ENCODE data around the gene RGS9. TPM values are rescaled to one million over a fixed set of nuclear protein-coding genes. Genes with fewer than 3 reads are reported as not detected.

RGS9 gene
- total RNA-seq, 1 donor from 2014 or later: 1.8 TPM

DNA sequence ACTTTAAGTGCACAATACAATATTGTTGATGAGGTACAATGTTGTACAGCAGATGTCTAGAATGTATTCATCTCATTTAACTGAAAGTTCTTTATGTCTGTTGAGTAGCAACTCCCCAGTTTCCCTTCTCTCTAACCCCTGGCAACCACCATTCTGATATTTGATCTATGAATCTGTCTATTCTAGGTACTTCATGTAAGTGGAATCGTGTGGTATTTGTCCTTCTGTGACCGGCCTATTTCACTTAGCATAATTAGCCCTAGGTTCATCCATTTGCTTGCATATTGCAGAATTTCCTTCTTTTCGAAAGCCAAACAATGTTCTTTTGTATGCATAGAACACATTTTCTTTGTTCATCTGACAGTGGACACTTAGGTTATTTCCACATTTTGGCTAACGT, 10.8 kb downstream of the RGS9 start:
- intact Hi-C loops (cut with micrococcal nuclease): no loop called here
- no peak for DNase-seq (ENCODE audit: low spot score)
- H3K27ac Mint-ChIP-seq: no peak overlapping the region
- H3K9me3 Mint-ChIP-seq: no peaks in the 10 kb centered on the region
- H3K4me3 Mint-ChIP-seq: no peak overlapping the region
- peaks cover 2% of the 10 kb centered on the region for H3K4me1 Mint-ChIP-seq (ENCODE audit: low read depth)
- H3K27me3 Mint-ChIP-seq (ENCODE audit: insufficient read depth): peaks cover 11% of the 10 kb centered on the region
- no peaks in the 10 kb centered on the region for H3K36me3 Mint-ChIP-seq (ENCODE audit: low read depth)

DNA sequence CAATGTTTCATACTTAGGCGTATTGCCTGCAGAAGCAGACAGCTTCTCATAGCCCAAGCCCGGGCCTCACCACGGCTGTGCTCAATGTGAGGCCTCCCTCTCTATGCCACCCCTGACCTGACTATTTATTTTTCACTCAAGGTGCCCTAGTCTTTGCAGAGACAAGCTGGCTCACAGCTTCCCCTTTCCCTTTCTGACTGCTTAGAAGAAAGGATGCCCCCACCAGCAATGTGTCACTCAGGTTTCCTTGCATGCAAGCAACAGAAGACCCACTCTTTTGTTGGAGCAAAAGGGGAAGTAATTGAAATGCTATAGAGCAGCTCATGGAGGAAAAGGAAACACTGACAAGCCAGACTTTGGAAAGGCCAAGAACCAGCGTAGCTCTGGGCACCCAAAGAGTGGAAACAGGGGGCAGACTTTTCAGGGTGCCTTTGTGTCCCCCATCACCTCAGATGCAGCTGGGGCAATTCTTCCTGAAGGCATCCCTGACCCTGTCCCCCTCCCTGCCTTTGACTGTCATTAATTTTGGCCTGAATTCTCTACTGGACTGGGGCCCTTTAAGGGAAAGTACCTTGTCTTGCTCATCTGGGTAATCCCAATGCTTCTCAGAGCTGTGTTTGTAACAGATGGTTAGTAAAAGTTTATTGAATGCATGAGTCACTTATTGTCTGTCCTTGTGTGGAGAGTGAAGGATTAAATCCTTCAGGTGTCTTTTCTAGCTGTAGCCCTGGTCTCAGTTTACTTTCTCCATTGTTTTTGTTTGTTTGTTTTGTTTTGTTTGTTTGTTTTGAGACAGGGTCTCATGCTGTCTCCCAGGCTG, 17.8 kb downstream of the RGS9 start:
- Mint-ChIP-seq H3K9me3 (no peaks in the 10 kb centered on the region), H3K36me3 (ENCODE audit: low read depth) (no peaks in the 10 kb centered on the region), H3K27ac (no peak overlapping the region), H3K4me1 (ENCODE audit: low read depth) (peaks cover 15% of the 10 kb centered on the region), H3K4me3 (no peak overlapping the region), H3K27me3 (ENCODE audit: insufficient read depth) (peaks cover 6% of the 10 kb centered on the region)
- no peak for DNase-seq (ENCODE audit: low spot score)
- intact Hi-C loops (cut with micrococcal nuclease): no loop called here

DNA sequence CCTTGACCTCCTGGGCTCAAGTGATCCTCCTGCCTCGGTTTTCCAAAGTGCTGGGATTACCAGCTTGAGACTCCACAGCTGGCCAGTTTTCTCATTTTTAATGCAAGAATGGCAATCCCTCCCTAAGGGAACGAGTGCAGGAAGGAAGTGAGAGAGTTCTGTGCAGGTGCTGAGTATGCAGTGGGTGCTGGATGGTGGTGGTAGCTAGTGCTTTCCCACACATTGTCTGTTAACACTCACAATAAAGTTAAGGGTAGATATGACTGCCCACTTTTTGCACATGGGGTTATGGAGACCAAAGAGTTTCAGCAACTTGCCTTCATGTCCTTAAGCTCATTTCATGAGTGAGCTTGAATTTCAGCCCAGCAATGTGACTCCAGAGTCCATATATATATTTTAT, 18.5 kb downstream of the RGS9 start:
- no peak overlapping the region for H3K27ac Mint-ChIP-seq
- H3K36me3 Mint-ChIP-seq (ENCODE audit: low read depth): no peaks in the 10 kb centered on the region
- H3K9me3 Mint-ChIP-seq: no peaks in the 10 kb centered on the region
- peaks cover 15% of the 10 kb centered on the region for H3K4me1 Mint-ChIP-seq (ENCODE audit: low read depth)
- no peak overlapping the region for H3K4me3 Mint-ChIP-seq
- H3K27me3 Mint-ChIP-seq (ENCODE audit: insufficient read depth): peaks cover 6% of the 10 kb centered on the region
- intact Hi-C loops (cut with micrococcal nuclease): no loop called here
- DNase-seq (ENCODE audit: low spot score): no peak

DNA sequence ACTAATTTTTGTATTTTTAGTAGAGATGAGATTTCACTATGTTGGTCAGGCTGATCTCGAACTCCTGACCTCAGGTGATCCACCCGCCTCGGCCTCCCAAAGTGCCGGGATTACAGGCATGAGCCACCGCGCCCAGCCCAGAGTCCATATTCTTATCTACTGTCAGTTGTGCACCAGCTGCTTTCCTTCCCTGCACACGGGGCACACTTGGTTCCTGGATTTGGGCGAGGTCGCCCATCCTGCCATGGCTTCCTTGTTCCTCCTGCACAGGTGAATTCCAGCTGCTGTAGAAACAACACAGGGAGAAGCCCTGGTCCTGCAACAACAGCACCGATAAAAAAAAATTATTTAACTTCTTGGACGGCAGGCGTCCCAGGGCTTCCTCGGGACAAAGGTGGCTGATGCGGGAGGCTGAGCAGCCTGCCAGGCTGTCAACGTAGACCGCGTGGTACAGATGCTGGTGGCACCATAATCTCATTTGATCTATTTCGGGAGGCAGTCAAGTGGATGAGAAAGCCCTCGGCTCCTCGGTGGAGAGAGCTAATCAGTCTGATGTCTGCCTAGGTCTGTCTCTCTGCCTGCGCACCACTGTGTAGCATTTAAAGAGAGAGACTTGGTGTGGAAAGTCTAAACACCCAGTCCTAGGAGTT, 19.1 kb downstream of the RGS9 start:
- H3K36me3 Mint-ChIP-seq (ENCODE audit: low read depth): no peaks in the 10 kb centered on the region
- no peak for DNase-seq (ENCODE audit: low spot score)
- no peaks in the 10 kb centered on the region for H3K9me3 Mint-ChIP-seq
- H3K4me3 Mint-ChIP-seq: no peak overlapping the region
- H3K4me1 Mint-ChIP-seq (ENCODE audit: low read depth): peaks cover 15% of the 10 kb centered on the region
- no peak overlapping the region for H3K27ac Mint-ChIP-seq
- intact Hi-C loops (cut with micrococcal nuclease): no loop called here
- H3K27me3 Mint-ChIP-seq (ENCODE audit: insufficient read depth): peaks cover 6% of the 10 kb centered on the region

DNA sequence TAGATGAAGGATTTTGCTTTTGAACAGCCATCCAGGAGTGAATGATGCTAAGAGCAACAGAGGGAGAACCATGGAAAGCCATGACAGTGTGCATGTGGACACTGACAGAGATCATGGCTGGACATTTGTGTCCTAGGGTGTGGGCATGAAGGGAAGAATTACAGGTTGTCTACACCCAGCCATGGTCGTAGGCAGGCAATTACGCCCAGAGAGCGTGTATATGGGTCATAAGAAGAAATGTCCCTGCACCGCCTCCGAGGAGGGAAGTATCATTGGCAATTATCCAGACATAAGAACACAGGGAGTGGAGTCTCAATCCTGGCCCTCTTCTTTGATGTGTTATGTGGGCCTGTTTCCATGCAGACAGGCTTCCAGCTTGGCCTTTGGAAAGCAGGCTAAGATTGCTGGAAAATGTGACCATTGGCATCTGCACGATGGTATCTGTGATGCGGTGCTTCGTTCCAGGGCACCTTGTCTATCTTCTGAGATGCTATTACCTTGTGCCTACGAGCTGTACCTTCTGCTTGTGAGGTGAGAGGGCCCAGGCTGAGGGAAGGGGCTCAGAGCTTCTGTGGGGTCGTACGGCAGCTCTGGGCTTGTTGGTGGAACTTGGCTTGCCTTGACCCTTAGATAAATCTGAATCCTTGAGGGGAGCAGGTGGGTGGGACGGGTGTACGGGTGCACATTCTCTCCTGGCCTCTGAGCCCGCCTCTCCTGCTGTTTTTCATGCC, 19.8 kb downstream of the RGS9 start:
- Mint-ChIP-seq H3K27ac (no peak overlapping the region), H3K4me1 (ENCODE audit: low read depth) (peaks cover 15% of the 10 kb centered on the region), H3K4me3 (no peak overlapping the region), H3K36me3 (ENCODE audit: low read depth) (no peaks in the 10 kb centered on the region), H3K9me3 (no peaks in the 10 kb centered on the region), H3K27me3 (ENCODE audit: insufficient read depth) (peaks cover 1% of the 10 kb centered on the region)
- intact Hi-C loops (cut with micrococcal nuclease): no loop called here
- DNase-seq (ENCODE audit: low spot score): no peak

DNA sequence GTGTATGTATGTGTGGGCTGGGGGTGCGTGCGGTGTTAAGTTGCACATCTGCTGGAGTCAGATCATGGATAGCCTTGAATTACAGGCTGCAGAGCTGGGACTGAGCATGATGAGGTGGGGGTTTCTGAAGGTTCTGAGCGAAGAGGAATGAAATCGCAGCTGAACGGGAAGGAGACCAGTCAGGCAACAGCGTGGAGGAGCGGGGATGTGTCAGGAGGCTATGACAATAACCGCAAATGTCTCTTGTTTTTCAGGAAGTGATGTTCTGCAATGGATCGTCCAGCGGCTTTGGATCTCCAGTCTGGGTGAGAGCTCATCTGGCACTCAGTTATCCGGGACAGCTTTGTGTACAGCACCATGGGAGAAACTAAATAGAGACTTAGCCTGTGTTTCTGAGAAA, 20.9 kb downstream of the RGS9 start:
- no peak for DNase-seq (ENCODE audit: low spot score)
- Mint-ChIP-seq H3K36me3 (ENCODE audit: low read depth) (no peaks in the 10 kb centered on the region), H3K27ac (no peak overlapping the region), H3K4me3 (no peak overlapping the region), H3K9me3 (no peaks in the 10 kb centered on the region), H3K27me3 (ENCODE audit: insufficient read depth) (no peaks in the 10 kb centered on the region), H3K4me1 (ENCODE audit: low read depth) (peaks cover 15% of the 10 kb centered on the region)
- intact Hi-C loops (cut with micrococcal nuclease): no loop called here

DNA sequence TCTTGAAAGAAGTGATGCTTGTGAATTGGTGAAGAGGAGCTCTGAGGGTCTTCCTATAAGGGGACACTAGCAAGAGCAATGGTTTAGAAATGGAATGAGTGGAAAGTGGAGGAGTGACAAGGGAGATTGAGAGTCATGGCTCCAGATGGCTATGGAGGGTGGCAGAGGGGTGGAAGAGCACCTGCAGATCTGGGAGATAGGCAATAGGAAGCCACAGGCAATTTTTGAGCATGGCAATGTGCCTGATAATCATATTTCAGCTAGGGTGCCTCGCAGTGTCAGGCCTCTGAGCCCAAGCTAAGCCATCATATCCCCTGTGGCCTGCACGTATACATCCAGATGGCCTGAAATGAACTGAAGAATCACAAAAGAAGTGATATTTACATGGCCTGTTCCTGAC, 21.5 kb downstream of the RGS9 start:
- H3K9me3 Mint-ChIP-seq: no peaks in the 10 kb centered on the region
- H3K27ac Mint-ChIP-seq: no peak overlapping the region

DNA sequence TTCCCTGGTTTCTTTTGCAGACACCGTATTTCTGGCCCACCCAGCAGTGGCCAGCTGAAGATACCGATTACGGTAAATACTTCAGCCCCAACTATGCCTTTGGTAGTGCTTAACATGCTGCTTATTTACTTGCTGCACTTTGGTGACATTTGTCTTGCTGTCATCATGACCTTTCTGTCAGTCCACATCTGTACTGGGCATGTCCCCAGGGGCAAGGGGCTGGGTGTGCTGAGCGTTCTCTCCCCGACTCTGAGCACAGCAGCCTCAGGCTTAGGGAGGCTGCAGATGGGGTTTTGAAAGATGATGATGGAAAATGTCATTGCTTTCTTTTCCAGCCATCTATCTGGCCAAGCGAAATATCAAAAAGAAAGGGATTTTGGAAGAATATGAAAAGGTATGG, 23.3 kb downstream of the RGS9 start:
- H3K9me3 Mint-ChIP-seq: no peaks in the 10 kb centered on the region
- DNase-seq (ENCODE audit: low spot score): no peak
- H3K27ac Mint-ChIP-seq: no peak overlapping the region
- no peaks in the 10 kb centered on the region for H3K36me3 Mint-ChIP-seq (ENCODE audit: low read depth)
- H3K27me3 Mint-ChIP-seq (ENCODE audit: insufficient read depth): no peaks in the 10 kb centered on the region
- intact Hi-C loops (cut with micrococcal nuclease): loop anchor here (5.0 kb wide), 1 partner anchor 37 kb away; no protein-coding TSS in a partner anchor
- peaks cover 25% of the 10 kb centered on the region for H3K4me1 Mint-ChIP-seq (ENCODE audit: low read depth)
- H3K4me3 Mint-ChIP-seq: no peak overlapping the region

More for the DNA sequence above, 21.5 kb downstream of the RGS9 start:
- intact Hi-C loops (cut with micrococcal nuclease): no loop called here
- no peak for DNase-seq (ENCODE audit: low spot score)
- Mint-ChIP-seq H3K36me3 (ENCODE audit: low read depth) (no peaks in the 10 kb centered on the region), H3K4me3 (no peak overlapping the region), H3K4me1 (ENCODE audit: low read depth) (peaks cover 20% of the 10 kb centered on the region), H3K27me3 (ENCODE audit: insufficient read depth) (no peaks in the 10 kb centered on the region)

DNA sequence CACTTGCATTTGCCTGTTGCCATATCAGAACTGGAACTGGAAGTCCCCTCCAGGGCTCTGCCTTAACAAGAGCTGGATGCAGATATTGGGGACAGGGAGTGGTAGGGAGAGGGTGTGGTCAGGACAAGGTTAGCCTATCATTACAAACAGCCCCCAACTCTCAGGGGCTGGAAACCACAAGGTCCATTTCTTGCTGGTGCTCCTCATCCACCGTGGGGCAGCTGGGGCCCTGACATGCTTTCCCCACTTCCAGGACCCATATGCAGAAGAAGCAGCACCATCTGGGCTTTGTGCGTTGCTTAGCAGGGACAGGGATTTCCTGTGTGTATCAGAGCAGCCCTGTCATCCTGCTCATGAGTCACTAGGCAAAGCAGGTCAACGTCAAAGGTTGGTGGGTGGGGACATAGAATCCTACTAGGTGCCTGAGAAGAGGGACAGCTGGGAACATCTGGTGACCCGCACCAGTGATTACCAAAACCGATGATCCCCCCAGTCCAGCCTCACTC, 26.9 kb downstream of the RGS9 start:
- peak; percentile 51 for DNase-seq (ENCODE audit: low spot score)
- Mint-ChIP-seq H3K4me1 (ENCODE audit: low read depth) (peaks cover 25% of the 10 kb centered on the region), H3K27me3 (ENCODE audit: insufficient read depth) (peaks cover 2% of the 10 kb centered on the region), H3K4me3 (no peak overlapping the region), H3K9me3 (no peaks in the 10 kb centered on the region), H3K36me3 (ENCODE audit: low read depth) (no peaks in the 10 kb centered on the region), H3K27ac (peak overlapping the region; percentile 67)
- intact Hi-C loops (cut with micrococcal nuclease): loop anchor here (1.0 to 5.0 kb wide), 2 partner anchors 17 to 33 kb away; no protein-coding TSS in a partner anchor

DNA sequence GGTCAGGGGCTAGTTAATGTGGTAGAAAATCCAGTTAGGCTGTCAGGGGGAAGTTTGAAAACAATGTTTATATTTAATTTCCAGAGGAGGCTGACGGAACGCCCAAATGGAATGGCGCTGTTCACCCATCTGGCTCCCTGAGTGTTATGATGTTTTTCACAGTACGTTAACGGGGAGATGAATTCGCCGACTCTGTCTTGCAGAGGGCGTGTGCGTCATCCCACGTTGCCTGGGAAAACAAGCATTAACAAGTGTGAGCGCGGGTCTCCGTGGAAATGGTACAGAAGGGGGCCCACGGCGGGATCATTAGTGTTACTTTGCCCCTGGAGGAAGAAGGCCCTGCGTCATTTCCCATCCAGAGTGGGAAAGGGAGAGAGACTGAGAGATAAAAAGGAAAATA, 29.6 kb downstream of the RGS9 start:
- DNase-seq (ENCODE audit: low spot score): no peak
- H3K36me3 Mint-ChIP-seq (ENCODE audit: low read depth): no peaks in the 10 kb centered on the region
- no peak overlapping the region for H3K27ac Mint-ChIP-seq
- peaks cover 32% of the 10 kb centered on the region for H3K4me1 Mint-ChIP-seq (ENCODE audit: low read depth)
- no peaks in the 10 kb centered on the region for H3K9me3 Mint-ChIP-seq
- intact Hi-C loops (cut with micrococcal nuclease): no loop called here
- no peak overlapping the region for H3K4me3 Mint-ChIP-seq
- H3K27me3 Mint-ChIP-seq (ENCODE audit: insufficient read depth): peaks cover 2% of the 10 kb centered on the region

DNA sequence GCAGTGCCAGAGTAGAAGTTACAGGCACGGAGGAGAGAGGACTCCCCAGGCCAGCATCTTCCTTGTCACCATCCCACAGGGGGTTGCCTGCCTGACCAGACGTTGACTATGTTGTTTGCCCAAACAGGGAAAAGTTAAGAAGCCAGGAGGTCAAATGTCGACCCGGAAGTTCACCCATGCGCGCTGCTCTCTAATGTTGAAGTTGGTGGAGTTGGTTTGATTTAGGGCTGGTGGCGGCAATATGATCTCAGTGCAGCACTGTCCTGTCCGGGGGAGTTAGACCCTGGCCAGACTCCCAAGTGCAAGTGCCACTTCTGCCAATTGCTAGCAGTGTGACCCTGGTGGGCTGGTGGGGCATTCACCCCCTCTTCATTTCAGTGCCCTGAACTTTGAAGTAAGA, 30.4 kb downstream of the RGS9 start:
- Mint-ChIP-seq H3K4me1 (ENCODE audit: low read depth) (peaks cover 35% of the 10 kb centered on the region), H3K27ac (no peak overlapping the region), H3K9me3 (no peaks in the 10 kb centered on the region), H3K4me3 (no peak overlapping the region), H3K36me3 (ENCODE audit: low read depth) (no peaks in the 10 kb centered on the region), H3K27me3 (ENCODE audit: insufficient read depth) (peaks cover 2% of the 10 kb centered on the region)
- no peak for DNase-seq (ENCODE audit: low spot score)
- intact Hi-C loops (cut with micrococcal nuclease): no loop called here

DNA sequence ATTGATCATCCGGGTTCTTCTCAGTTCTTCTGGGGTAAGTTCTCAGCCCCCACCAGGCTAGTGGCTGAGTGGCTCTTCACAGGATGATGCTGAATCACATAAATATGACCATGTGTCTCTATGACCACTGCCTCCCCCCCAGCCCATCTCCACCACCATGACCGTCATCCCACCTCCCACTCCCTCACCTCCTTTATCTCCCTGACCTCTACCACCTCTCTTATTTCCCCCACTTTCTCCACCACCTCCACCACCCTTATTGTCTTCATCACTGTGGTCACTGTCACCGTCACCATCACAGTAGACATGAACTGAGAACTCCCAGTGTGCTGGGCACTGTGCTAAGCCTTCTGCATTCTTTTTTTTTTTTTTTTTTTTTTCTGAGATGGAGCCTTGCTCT, 32.5 kb downstream of the RGS9 start:
- intact Hi-C loops (cut with micrococcal nuclease): no loop called here
- Mint-ChIP-seq H3K27me3 (ENCODE audit: insufficient read depth) (peaks cover 4% of the 10 kb centered on the region), H3K27ac (no peak overlapping the region), H3K4me3 (no peak overlapping the region), H3K36me3 (ENCODE audit: low read depth) (no peaks in the 10 kb centered on the region), H3K9me3 (no peaks in the 10 kb centered on the region), H3K4me1 (ENCODE audit: low read depth) (peaks cover 19% of the 10 kb centered on the region)
- DNase-seq (ENCODE audit: low spot score): no peak

DNA sequence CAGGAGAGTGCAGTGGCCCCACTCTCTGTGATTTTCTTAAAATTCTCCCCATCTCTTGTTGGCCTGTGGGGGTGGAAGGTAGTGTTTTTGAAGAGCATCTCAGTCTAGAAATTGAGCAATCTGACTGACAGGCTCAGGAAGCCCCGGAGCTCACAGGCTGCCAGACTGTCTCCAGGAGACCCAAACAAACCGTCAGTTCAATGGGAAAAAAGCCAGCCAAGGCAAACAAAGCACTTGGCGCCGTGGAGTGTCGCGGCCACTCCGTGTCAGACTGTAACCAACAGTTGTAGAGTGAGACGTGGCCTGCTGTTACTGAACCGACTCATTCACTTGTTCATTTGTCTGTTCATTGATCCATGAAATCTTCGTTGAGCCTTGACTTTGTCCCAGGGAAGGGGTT, 33.7 kb downstream of the RGS9 start:
- Mint-ChIP-seq H3K4me3 (no peak overlapping the region), H3K36me3 (ENCODE audit: low read depth) (no peaks in the 10 kb centered on the region), H3K9me3 (no peaks in the 10 kb centered on the region), H3K4me1 (ENCODE audit: low read depth) (peaks cover 10% of the 10 kb centered on the region), H3K27ac (no peak overlapping the region), H3K27me3 (ENCODE audit: insufficient read depth) (peaks cover 4% of the 10 kb centered on the region)
- intact Hi-C loops (cut with micrococcal nuclease): no loop called here
- no peak for DNase-seq (ENCODE audit: low spot score)
